HEK293T (cell line): ENCODE results near the gene WNT7A.

Source experiments
- BHLHE40 ChIP-seq: fragments of 450-650 bp; IDR thresholded peaks from 2 replicates; pipeline ENCODE4 v1.6.1; 2016; ENCODE audit warnings: mild to moderate bottlenecking, moderate library complexity, borderline replicate concordance
- CTBP1 ChIP-seq: fragments of 450-650 bp; IDR thresholded peaks from 2 replicates; pipeline ENCODE4 v1.6.1; 2016; ENCODE audit warnings: borderline replicate concordance
- FOXK2 ChIP-seq: fragments of 450-650 bp; IDR thresholded peaks from 2 replicates; pipeline ENCODE4 v1.6.1; 2016; ENCODE audit warnings: mild to moderate bottlenecking
- FOXM1 ChIP-seq: fragments of 450-650 bp; IDR thresholded peaks from 2 replicates; pipeline ENCODE4 v1.6.1; 2017; ENCODE audit warnings: mild to moderate bottlenecking, borderline replicate concordance
- HDGF ChIP-seq: fragments of 450-650 bp; IDR thresholded peaks from 2 replicates; pipeline ENCODE4 v1.6.1; 2017; ENCODE audit warnings: antibody characterized with exemption, borderline replicate concordance
- L3MBTL2 ChIP-seq: fragments of 450-650 bp; conservative IDR thresholded peaks from 2 replicates; pipeline ENCODE4 v1.6.1; 2016; ENCODE audit warnings: mild to moderate bottlenecking
- TARDBP ChIP-seq: fragments of 450-650 bp; IDR thresholded peaks from 2 replicates; pipeline ENCODE4 v1.6.1; 2016
- TF ChIP-seq, protein P1 (sequence below): fragments of 450-650 bp; IDR thresholded peaks from 2 replicates; pipeline ENCODE4 v1.6.1; 2016

- no peak for TF ChIP-seq BHLHE40
- TF ChIP-seq, protein P1, sequence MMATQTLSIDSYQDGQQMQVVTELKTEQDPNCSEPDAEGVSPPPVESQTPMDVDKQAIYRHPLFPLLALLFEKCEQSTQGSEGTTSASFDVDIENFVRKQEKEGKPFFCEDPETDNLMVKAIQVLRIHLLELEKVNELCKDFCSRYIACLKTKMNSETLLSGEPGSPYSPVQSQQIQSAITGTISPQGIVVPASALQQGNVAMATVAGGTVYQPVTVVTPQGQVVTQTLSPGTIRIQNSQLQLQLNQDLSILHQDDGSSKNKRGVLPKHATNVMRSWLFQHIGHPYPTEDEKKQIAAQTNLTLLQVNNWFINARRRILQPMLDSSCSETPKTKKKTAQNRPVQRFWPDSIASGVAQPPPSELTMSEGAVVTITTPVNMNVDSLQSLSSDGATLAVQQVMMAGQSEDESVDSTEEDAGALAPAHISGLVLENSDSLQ = no peak
- no peak for TF ChIP-seq L3MBTL2
- no peak for TF ChIP-seq TARDBP
- TF ChIP-seq FOXK2 = no peak
- TF ChIP-seq HDGF = no peak
- TF ChIP-seq FOXM1 = no peak
- no peak for TF ChIP-seq CTBP1
These were observed 12.1 kb downstream of the WNT7A start for GRCh38 chr3:13867732-13868131.
